MM.1S (cell line): ENCODE data around the gene RALGAPA2.

Experiments used
- DNase-seq: peaks from one replicate; pipeline ENCODE4 v3.0.0-alpha.2; 2015
- H2AFZ ChIP-seq: fragments of 300-600 bp; sonication (generic); 2 replicates; pipeline ENCODE4 v1.6.0; 2016; ENCODE audit warnings: antibody characterized with exemption, low read length
- H3F3A ChIP-seq: fragments of 300-600 bp; sonication (generic); 2 replicates; pipeline ENCODE4 v1.6.1; 2016; ENCODE audit warnings: mild to moderate bottlenecking, antibody characterized with exemption, low read length, moderate library complexity, mixed read lengths; ENCODE audit not compliant: insufficient read depth
- H3K27ac ChIP-seq: fragments of 300-600 bp; sonication (generic); 2 replicates; pipeline ENCODE4 v1.5.1; 2016; ENCODE audit warnings: mild to moderate bottlenecking, low read length
- H3K27me3 ChIP-seq: fragments of 300-600 bp; sonication (generic); replicated peaks from 2 replicates; pipeline ENCODE4 v1.6.0; 2016; ENCODE audit warnings: low read length; ENCODE audit not compliant: insufficient read depth
- H3K36me3 ChIP-seq: fragments of 300-600 bp; sonication (generic); replicated peaks from 2 replicates; pipeline ENCODE4 v1.6.1; 2016; ENCODE audit warnings: mild to moderate bottlenecking, low read length, mixed read lengths; ENCODE audit not compliant: insufficient read depth
- H3K4me1 ChIP-seq: fragments of 300-600 bp; sonication (generic); 2 replicates; pipeline ENCODE4 v1.6.1; 2016; ENCODE audit warnings: low read length, mixed read lengths
- H3K4me2 ChIP-seq: fragments of 300-600 bp; sonication (generic); 2 replicates; pipeline ENCODE4 v1.6.0; 2016; ENCODE audit warnings: low read depth, low read length
- H3K4me3 ChIP-seq: fragments of 300-600 bp; sonication (generic); 2 replicates; pipeline ENCODE4 v1.5.1; 2016; ENCODE audit warnings: low read length, mixed read lengths
- H3K79me2 ChIP-seq: fragments of 300-600 bp; sonication (generic); 2 replicates; pipeline ENCODE4 v1.6.1; 2016; ENCODE audit warnings: mixed run types, low read length, mixed read lengths
- H3K9ac ChIP-seq: fragments of 300-600 bp; sonication (generic); 2 replicates; pipeline ENCODE4 v1.6.1; 2016; ENCODE audit warnings: low read length, mixed read lengths
- H3K9me2 ChIP-seq: fragments of 300-600 bp; sonication (generic); replicated peaks from 2 replicates; pipeline ENCODE4 v1.6.1; 2016; ENCODE audit warnings: mild to moderate bottlenecking, low read length, mixed read lengths; ENCODE audit not compliant: insufficient read depth
- H3K9me3 ChIP-seq: fragments of 300-600 bp; sonication (generic); replicated peaks from 2 replicates; pipeline ENCODE4 v1.6.1; 2016; ENCODE audit warnings: mild to moderate bottlenecking, low read length, mixed read lengths; ENCODE audit not compliant: insufficient read depth
- H4K20me1 ChIP-seq: fragments of 300-600 bp; sonication (generic); 2 replicates; pipeline ENCODE4 v1.6.1; 2016; ENCODE audit warnings: mild to moderate bottlenecking, low read length, moderate library complexity, mixed read lengths; ENCODE audit not compliant: insufficient read depth
- EZH2 ChIP-seq: fragments of 300-600 bp; sonication (generic); optimal IDR thresholded peaks from 2 replicates; pipeline ENCODE3; 2017; ENCODE audit warnings: low read depth, mild to moderate bottlenecking, antibody characterized with exemption, low read length, mixed read lengths
- EZH2phosphoT487 ChIP-seq: fragments of 300-600 bp; sonication (generic); IDR thresholded peaks from 2 replicates; pipeline ENCODE4 v1.6.1; 2018; ENCODE audit warnings: antibody characterized with exemption, low read length
- TF ChIP-seq, protein P1 (sequence below): fragments of 300-600 bp; sonication (generic); IDR thresholded peaks from 2 replicates; pipeline ENCODE4 v1.5.1; 2016; ENCODE audit warnings: antibody characterized with exemption, low read length, mixed read lengths

Gene RALGAPA2

DNA sequence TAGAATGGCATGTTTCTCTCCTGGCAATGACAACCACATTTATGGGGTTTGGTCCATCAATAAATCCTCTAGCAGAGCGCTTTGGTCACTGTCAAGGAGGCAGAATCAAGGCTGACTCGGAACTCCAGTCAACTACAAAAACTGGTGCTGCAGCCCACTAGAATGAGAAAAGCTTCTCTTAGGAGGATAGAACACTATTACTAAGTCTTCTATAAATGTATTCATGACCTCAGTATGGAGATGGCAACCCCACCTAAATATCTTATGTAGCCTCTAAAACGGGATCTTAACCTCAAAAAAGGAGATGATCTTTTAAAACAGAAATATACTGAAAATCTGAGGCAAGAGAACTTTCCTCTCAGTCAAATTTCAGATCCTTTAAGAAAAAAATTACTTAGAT lies 68.5 kb downstream of the RALGAPA2 start:
- no peak overlapping the region for H3K4me2 ChIP-seq
- TF ChIP-seq, protein P1, sequence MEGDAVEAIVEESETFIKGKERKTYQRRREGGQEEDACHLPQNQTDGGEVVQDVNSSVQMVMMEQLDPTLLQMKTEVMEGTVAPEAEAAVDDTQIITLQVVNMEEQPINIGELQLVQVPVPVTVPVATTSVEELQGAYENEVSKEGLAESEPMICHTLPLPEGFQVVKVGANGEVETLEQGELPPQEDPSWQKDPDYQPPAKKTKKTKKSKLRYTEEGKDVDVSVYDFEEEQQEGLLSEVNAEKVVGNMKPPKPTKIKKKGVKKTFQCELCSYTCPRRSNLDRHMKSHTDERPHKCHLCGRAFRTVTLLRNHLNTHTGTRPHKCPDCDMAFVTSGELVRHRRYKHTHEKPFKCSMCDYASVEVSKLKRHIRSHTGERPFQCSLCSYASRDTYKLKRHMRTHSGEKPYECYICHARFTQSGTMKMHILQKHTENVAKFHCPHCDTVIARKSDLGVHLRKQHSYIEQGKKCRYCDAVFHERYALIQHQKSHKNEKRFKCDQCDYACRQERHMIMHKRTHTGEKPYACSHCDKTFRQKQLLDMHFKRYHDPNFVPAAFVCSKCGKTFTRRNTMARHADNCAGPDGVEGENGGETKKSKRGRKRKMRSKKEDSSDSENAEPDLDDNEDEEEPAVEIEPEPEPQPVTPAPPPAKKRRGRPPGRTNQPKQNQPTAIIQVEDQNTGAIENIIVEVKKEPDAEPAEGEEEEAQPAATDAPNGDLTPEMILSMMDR: no peak
- TF ChIP-seq EZH2phosphoT487 (no peak), EZH2 (no peak)
- H3K79me2 ChIP-seq: no peaks in the 10 kb centered on the region
- H4K20me1 ChIP-seq: no peaks in the 10 kb centered on the region
- no peaks in the 10 kb centered on the region for H3K36me3 ChIP-seq
- DNase-seq: no peak
- H3K27me3 ChIP-seq: no peaks in the 10 kb centered on the region
- H3K9me2 ChIP-seq: no peaks in the 10 kb centered on the region
- no peaks in the 10 kb centered on the region for H3F3A ChIP-seq
- H3K9ac ChIP-seq: no peak overlapping the region
- no peak overlapping the region for H3K4me3 ChIP-seq
- no peaks in the 10 kb centered on the region for H3K9me3 ChIP-seq
- H3K4me1 ChIP-seq: no peaks in the 10 kb centered on the region
- H3K27ac ChIP-seq: no peak overlapping the region
- no peak overlapping the region for H2AFZ ChIP-seq

DNA sequence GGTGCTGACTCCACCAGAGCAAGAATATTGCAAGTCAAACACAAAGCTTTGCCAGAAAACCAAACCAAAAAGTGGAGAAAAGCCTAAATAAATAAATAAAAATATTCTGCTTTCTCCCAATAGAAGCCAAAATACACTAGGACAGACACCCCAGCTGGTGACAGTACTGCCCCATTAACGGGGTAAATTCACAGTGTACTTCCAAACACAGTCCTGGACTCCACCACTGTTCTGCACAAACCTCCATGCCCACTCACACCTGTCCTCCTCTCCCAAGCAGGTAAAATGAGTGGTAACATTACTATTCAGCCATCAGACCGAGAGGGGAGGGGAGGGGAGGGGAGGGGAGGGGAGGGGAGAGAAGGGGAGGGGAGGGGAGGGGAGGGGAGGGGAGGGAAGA lies 70.7 kb downstream of the RALGAPA2 start:
- no peaks in the 10 kb centered on the region for H3K36me3 ChIP-seq
- H2AFZ ChIP-seq: no peak overlapping the region
- H3K27me3 ChIP-seq: no peaks in the 10 kb centered on the region
- H3K27ac ChIP-seq: no peak overlapping the region
- no peaks in the 10 kb centered on the region for H3K4me1 ChIP-seq
- H3K4me2 ChIP-seq: no peak overlapping the region
- no peaks in the 10 kb centered on the region for H3K9me2 ChIP-seq
- H3K9me3 ChIP-seq: no peaks in the 10 kb centered on the region
- H3K79me2 ChIP-seq: no peaks in the 10 kb centered on the region
- H3F3A ChIP-seq: no peaks in the 10 kb centered on the region
- no peaks in the 10 kb centered on the region for H4K20me1 ChIP-seq
- no peak overlapping the region for H3K9ac ChIP-seq
- no peak for TF ChIP-seq EZH2phosphoT487
- TF ChIP-seq, protein P1: no peak
- TF ChIP-seq EZH2: no peak
- no peak for DNase-seq
- no peak overlapping the region for H3K4me3 ChIP-seq

DNA sequence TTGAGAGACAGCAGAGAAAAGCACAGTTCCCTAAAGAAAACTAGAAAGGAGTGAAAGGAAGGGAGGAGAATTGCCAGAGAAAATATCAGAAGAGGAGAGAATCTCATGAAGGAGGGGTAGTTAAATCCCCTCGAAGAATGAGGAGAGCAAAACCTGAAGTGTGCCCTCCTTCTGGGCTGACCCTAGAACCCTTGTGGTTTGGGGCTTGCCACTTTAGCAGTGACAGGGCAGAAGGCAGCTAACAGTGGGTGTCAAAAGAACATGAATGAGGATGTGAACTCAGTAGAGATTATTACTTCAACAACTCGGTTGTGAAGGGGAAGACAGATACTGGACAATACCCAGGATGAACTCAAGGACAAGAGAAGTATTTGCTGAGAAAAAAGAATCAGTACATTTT lies 73.6 kb downstream of the RALGAPA2 start:
- H3K4me2 ChIP-seq: no peak overlapping the region
- no peaks in the 10 kb centered on the region for H3F3A ChIP-seq
- no peaks in the 10 kb centered on the region for H3K79me2 ChIP-seq
- no peaks in the 10 kb centered on the region for H3K36me3 ChIP-seq
- H3K9me2 ChIP-seq: no peaks in the 10 kb centered on the region
- no peak overlapping the region for H3K4me3 ChIP-seq
- no peaks in the 10 kb centered on the region for H3K4me1 ChIP-seq
- no peak overlapping the region for H3K27ac ChIP-seq
- DNase-seq: no peak
- no peaks in the 10 kb centered on the region for H3K9me3 ChIP-seq
- no peak overlapping the region for H3K9ac ChIP-seq
- no peak overlapping the region for H2AFZ ChIP-seq
- TF ChIP-seq EZH2phosphoT487: no peak
- TF ChIP-seq EZH2: no peak
- TF ChIP-seq, protein P1: no peak
- H3K27me3 ChIP-seq: no peaks in the 10 kb centered on the region
- H4K20me1 ChIP-seq: no peaks in the 10 kb centered on the region
